ENCODE measurements around the gene ZNF341.

- TF ChIP-seq CTCF (IDR thresholded peaks at IDR 0.05; ENCODE audit: low read depth, low read length): no peak
- TF ChIP-seq EZH2phosphoT487 (IDR thresholded peaks at IDR 0.05; ENCODE audit: low read depth): no peak
Measured at GRCh38 chr20:33753143-33753542, 21.3 kb downstream of the ZNF341 start.
